ENCODE data around the gene SLC4A5. TPM values are rescaled to one million over a fixed set of nuclear protein-coding genes. Genes with fewer than 3 reads are reported as not detected.

Gene SLC4A5
- total RNA-seq, 2 donors from 2014 or later: 0.89 to 1.6 TPM

- H3K36me3 Mint-ChIP-seq: no peaks in the 10 kb centered on the region
- H3K27ac Mint-ChIP-seq: no peak overlapping the region
- DNase-seq (ENCODE audit: low spot score in 2 of 2) (no peak), ATAC-seq (no peak)
- H3K9me3 Mint-ChIP-seq: no peaks in the 10 kb centered on the region
Observed at GRCh38 chr2:74332550-74333174, 10.6 kb downstream of the SLC4A5 start.

DNA sequence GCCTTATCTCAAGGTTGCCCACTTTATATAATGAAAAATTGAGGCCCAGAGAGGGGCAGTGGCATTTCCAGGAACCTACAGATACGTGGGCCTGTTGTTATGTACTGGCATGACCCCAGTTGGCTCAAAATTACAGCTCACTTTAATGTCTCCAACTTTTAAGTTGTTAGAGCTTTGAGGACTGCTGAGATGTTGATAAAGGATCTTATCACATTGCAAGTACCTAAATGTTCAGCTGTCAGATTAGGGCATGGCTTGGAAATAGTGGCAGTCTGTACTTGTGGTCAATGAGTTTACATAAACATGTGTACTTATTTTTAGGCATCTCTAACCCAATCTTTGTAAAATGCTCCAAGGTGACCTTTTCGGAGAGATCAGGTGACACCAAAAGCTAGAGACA, 14.6 kb downstream of the SLC4A5 start:
- H3K9me3 Mint-ChIP-seq: no peaks in the 10 kb centered on the region
- DNase-seq (ENCODE audit: low spot score in 2 of 2) (no peak), ATAC-seq (no peak)
- peak overlapping the region in 1 of 2 donors; percentile 7 for H3K27ac Mint-ChIP-seq
- no peaks in the 10 kb centered on the region for H3K36me3 Mint-ChIP-seq

GRCh38 chr2:74328074-74328473, 15.1 kb downstream of the SLC4A5 start:
- Mint-ChIP-seq H3K27ac (peak overlapping the region in 1 of 2 donors; percentile 7), H3K9me3 (no peaks in the 10 kb centered on the region), H3K36me3 (no peaks in the 10 kb centered on the region)
- no peak for ATAC-seq
- no peak for DNase-seq (ENCODE audit: low spot score in 2 of 2)

GRCh38 chr2:74327627-74328026, 15.6 kb downstream of the SLC4A5 start:
- ATAC-seq (no peak), DNase-seq (ENCODE audit: low spot score in 2 of 2) (no peak)
- Mint-ChIP-seq H3K9me3 (no peaks in the 10 kb centered on the region), H3K27ac (no peak overlapping the region), H3K36me3 (no peaks in the 10 kb centered on the region)

DNA sequence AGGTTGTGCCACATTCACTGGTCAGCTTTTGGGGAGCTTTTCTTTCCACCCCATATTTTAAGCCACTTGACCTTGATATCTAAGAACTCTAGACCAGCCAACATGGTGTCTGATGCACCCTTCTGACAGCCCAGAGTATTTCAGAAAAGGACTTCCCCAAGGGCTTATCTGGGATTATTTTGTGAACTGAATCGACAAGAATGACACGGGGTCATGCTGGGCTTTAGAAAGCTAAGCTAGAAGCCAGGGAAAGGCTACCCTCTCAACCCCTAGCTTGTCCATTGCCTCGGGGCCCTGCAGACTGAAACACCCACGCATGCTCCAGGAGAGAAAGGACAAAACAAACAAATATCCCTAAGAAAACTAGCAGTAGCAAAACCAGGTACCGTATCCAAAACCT, 16.0 kb downstream of the SLC4A5 start:
- no peak for ATAC-seq

DNA sequence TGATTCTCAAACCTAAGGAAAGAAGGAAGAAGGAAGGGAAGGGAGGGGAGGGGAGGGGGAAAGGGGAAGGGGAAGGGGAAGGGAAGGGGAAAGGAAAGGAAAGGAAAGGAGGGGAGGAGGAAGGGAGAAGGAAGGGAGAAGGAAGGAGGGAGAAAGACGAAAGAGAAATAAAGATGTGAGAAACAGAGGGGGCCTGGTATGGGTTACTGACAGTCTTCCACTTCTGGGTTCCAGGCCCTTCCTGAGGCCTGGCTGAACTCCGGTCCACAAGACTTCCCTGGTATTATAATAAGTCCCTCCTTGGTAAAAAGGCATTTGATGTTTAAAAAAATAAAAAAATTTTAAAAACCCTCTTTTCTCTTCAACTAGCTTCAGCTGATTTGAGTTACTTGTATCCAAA, 17.4 kb downstream of the SLC4A5 start:
- DNase-seq (ENCODE audit: low spot score in 2 of 2): no peak
- H3K27ac Mint-ChIP-seq: no peak overlapping the region
- no peaks in the 10 kb centered on the region for H3K36me3 Mint-ChIP-seq
- H3K9me3 Mint-ChIP-seq: no peaks in the 10 kb centered on the region
- no peak for ATAC-seq

More for the DNA sequence above, 16.0 kb downstream of the SLC4A5 start:
- no peak for DNase-seq (ENCODE audit: low spot score in 2 of 2)
- Mint-ChIP-seq H3K36me3 (no peaks in the 10 kb centered on the region), H3K9me3 (no peaks in the 10 kb centered on the region), H3K27ac (no peak overlapping the region)

DNA sequence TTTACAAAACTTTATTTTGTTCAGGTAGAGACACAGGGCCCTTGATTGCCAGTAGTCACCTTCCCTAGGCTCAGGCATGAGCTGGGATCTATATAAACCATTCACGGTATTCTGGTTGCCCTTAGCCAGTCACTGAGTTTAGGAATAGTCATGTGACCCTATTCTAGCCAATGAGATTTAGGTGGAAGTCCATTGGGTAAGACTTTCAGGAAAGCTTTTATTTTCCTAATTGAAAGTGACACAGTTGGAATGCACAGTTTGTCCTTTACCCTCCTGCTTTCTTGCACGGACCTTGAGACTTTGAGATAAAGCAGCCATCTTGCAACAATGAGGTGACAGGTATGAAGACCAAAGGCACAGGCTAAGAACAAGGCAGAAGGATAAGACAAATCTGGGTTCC, 21.5 kb downstream of the SLC4A5 start:
- DNase-seq (ENCODE audit: low spot score in 2 of 2) (no peak), ATAC-seq (no peak)
- Mint-ChIP-seq H3K27ac (no peak overlapping the region), H3K9me3 (no peaks in the 10 kb centered on the region), H3K36me3 (no peaks in the 10 kb centered on the region)

DNA sequence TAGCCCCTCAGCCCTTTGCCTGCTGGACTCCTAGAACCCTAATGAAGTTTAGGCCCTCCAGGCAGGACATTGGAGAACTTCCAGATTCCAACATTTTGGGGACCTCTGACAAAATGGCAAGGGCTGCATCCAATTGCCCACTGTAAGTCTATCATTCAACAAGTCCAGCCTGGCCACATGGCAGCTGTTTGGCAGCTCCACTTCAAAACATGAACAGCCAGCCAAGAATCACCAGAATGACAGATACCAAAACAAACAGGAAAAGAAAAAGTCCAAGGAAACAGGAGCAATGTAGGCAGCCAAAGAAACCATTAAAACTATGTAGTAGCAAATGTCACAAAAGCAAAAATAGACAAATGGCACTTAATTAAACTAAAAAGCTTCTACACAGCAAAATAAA, 25.5 kb downstream of the SLC4A5 start:
- Mint-ChIP-seq H3K27ac (peak overlapping the region in 1 of 2 donors; percentile 64), H3K9me3 (no peaks in the 10 kb centered on the region), H3K36me3 (no peaks in the 10 kb centered on the region)
- ATAC-seq (no peak), DNase-seq (ENCODE audit: low spot score in 2 of 2) (no peak)

DNA sequence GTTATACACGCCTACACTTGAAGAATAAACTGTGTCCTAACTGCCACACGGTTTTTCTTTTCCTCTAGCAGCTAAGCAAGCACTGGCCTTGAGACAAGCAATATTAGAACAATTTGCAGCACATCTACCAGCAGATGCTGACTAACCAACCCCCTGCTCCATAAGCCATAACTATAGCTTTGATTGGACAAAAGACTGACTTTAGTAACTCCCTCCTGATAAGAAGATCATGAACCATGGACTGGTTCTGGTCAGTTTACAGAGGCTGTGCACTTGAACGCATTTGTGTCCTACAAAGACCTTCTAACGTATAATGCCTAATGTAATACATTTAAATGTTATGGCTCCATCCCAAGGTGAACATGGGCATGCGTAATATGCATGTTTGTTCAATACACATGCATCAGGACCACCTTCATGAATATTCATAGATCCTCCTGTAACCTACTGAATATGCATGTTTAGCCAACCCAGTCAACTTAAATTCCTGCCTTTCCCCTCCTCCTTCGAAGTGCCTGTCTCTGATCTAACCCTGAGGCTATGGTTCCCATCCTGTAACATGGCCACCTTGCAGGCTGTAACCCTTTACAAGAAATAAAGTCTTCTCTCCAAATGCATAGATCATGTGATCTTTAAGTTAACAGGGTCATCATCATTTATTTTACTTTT, 26.5 kb downstream of the SLC4A5 start:
- H3K9me3 Mint-ChIP-seq: no peaks in the 10 kb centered on the region
- no peaks in the 10 kb centered on the region for H3K36me3 Mint-ChIP-seq
- no peak for ATAC-seq
- DNase-seq (ENCODE audit: low spot score in 2 of 2): no peak
- no peak overlapping the region for H3K27ac Mint-ChIP-seq

DNA sequence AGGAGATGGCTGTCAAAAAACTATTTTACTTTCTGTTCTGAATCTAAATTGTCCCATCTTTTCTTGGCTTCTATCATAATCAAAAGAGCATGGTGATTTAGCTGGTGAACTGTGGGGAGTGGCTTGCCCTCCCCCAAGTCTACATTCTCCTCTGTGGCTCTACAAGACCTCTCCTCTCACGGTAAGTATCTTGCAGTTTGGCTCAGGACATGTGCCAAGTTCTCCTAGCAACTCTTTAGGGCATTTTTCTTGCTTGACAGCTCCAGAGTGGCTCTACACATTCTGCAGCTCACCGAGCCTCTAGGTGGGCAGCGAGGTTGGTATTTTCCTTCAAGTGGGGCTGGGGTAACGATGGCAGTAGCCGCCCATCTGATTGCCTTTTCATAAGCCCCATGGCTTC, 29.1 kb downstream of the SLC4A5 start:
- Mint-ChIP-seq H3K27ac (no peak overlapping the region), H3K36me3 (no peaks in the 10 kb centered on the region), H3K9me3 (no peaks in the 10 kb centered on the region)
- no peak for DNase-seq (ENCODE audit: low spot score in 2 of 2)
- ATAC-seq: no peak

- H3K9me3 Mint-ChIP-seq: no peaks in the 10 kb centered on the region
- ATAC-seq: no peak
- no peaks in the 10 kb centered on the region for H3K36me3 Mint-ChIP-seq
- H3K27ac Mint-ChIP-seq: no peak overlapping the region
- DNase-seq (ENCODE audit: low spot score in 2 of 2): no peak
Observed at GRCh38 chr2:74313497-74313896, 29.7 kb downstream of the SLC4A5 start.

DNA sequence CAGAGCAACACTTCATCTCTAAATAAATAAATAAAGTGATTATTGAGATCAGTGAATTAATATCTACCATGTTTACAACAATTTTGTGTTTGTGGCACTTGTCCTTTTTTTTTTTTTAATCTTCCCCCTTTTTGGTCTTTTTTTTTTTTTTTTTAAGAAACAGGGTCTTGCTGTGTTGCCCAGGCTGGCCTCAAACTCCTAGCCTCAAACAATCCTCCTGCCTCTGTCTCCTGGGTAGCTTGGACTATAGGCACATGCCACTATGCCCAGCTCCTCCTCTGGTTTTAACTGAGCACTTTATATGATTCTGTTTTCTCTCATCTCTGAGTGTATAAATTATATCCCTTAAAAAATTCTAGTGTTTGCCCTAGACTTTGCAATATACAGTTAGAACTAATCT, 30.3 kb downstream of the SLC4A5 start:
- H3K27ac Mint-ChIP-seq: no peak overlapping the region
- no peaks in the 10 kb centered on the region for H3K36me3 Mint-ChIP-seq
- H3K9me3 Mint-ChIP-seq: no peaks in the 10 kb centered on the region
- ATAC-seq: no peak
- DNase-seq (ENCODE audit: low spot score in 2 of 2): no peak

GRCh38 chr2:74307720-74308119, 35.5 kb downstream of the SLC4A5 start:
- H3K36me3 Mint-ChIP-seq: no peaks in the 10 kb centered on the region
- peak overlapping the region in 1 of 2 donors; percentile 69 for H3K27ac Mint-ChIP-seq
- ATAC-seq (no peak), DNase-seq (ENCODE audit: low spot score in 2 of 2) (no peak)
- no peaks in the 10 kb centered on the region for H3K9me3 Mint-ChIP-seq

DNA sequence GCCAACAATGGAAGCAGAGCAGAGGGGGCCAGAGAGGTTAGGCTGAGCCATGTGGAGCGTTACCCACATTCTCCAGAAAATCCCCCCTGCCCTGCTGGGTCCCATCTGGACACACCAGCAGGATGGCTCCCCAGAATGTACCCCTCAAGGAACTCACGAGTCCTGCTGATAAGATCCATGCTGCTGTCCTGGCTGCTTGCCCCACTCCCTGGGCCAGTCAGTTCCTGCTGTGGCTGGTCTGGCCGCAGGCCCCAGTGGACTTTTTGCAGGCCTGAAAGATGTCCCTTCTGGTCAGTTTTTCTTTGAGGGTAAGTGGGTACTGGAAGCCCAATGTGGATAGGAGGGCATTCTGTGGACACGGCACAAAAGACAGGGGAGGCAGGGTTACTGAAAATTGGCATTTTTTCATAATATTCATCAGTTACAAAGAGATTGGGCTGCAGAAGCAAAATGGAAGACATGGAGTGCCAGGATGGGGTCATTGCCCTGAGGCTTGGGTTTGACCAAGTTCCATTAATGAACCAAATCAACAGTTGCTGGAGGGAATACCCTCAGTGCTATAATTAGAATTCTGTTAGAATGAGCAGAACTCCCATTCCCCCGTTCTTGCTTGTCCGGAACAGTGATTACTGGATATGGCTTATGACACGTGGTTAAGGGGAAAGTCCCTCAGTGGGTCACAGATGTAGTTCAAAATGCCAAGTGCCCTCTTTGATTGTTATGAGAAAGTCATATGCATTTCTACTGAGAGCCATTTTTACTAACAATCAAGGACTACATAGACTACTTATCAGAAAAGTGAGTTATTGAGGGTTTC, 38.7 kb downstream of the SLC4A5 start:
- peak; percentile 74 to 98 for ATAC-seq
- H3K27ac Mint-ChIP-seq: no peak overlapping the region

DNA sequence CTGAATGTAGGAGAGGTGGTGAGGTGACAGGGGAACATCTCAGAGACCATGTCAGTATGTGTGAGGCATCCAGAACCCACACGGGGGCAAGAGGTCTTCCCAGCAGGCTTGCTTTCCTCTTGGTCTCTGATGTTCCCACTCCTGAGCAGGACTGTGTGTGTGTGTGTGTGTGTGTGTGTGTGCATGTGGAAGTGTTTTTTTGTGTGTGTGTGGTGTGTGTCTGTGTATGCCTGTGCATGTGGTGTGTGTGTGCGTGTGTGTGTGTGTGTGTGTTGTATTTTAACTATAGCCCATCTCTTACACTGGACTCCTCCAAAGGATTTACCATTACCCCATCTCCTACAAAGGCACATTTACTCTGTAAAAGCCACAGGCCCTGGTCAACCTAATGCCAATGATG, 40.4 kb downstream of the SLC4A5 start:
- peaks cover 3 to 4% of the 10 kb centered on the region in 2 donors for H3K9me3 Mint-ChIP-seq

More for the DNA sequence above, 38.7 kb downstream of the SLC4A5 start:
- peaks cover 0 to under 1% of the 10 kb centered on the region in 2 donors for H3K9me3 Mint-ChIP-seq
- no peak for DNase-seq (ENCODE audit: low spot score in 2 of 2)
- H3K36me3 Mint-ChIP-seq: peaks cover under 1 to 2% of the 10 kb centered on the region in 2 donors

GRCh38 chr2:74301262-74301661, 42.0 kb downstream of the SLC4A5 start:
- Mint-ChIP-seq H3K27ac (no peak overlapping the region), H3K36me3 (peaks cover 5 to 8% of the 10 kb centered on the region in 2 donors), H3K9me3 (peaks cover 3 to 4% of the 10 kb centered on the region in 2 donors)
- no peak for DNase-seq (ENCODE audit: low spot score in 2 of 2)
- ATAC-seq: no peak

More for the DNA sequence above, 40.4 kb downstream of the SLC4A5 start:
- peaks cover 5 to 8% of the 10 kb centered on the region in 2 donors for H3K36me3 Mint-ChIP-seq
- H3K27ac Mint-ChIP-seq: no peak overlapping the region
- no peak for ATAC-seq
- DNase-seq (ENCODE audit: low spot score in 2 of 2): no peak

DNA sequence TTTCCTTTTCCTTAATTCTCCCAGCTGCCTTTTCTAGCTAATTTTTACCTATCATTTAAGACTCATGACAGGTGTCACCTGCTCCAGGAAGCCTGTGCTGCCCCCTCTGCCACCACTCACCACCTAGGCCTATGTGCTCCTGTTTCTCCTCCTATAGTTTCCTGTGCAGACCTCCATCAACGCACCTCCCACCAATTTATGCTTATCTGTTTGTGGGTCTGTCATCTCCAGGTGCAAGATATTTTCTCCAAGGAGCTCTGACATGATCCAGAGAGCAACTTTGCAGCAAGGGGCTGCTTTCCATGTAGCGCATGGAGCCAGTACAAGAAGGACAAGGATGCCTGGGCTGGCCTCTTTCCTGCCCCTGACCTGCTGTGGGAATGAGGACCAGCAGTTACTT, 42.7 kb downstream of the SLC4A5 start:
- peaks cover 5 to 8% of the 10 kb centered on the region in 2 donors for H3K36me3 Mint-ChIP-seq
- H3K27ac Mint-ChIP-seq: no peak overlapping the region

More for the DNA sequence above, 42.7 kb downstream of the SLC4A5 start:
- peaks cover 3 to 4% of the 10 kb centered on the region in 2 donors for H3K9me3 Mint-ChIP-seq
- ATAC-seq (no peak), DNase-seq (ENCODE audit: low spot score in 2 of 2) (no peak)
